WTC11 (cell line): ENCODE results near the gene SOX5.

Source experiments
- ESRRA ChIP-seq: sonication (generic); formaldehyde crosslinking; IDR thresholded peaks from 2 replicates; pipeline ENCODE4 v1.8.1; 2022; ENCODE audit warnings: mild to moderate bottlenecking, missing genetic modification reagents, borderline replicate concordance
- GABPB1 ChIP-seq: sonication (generic); formaldehyde crosslinking; IDR thresholded peaks from 2 replicates; pipeline ENCODE4 v1.8.1; 2023; ENCODE audit warnings: mild to moderate bottlenecking, missing genetic modification reagents
- SOX15 ChIP-seq: fragments of 250-450 bp; sonication (Bioruptor Pico); IDR thresholded peaks from 2 replicates; pipeline ENCODE4 v1.9.0; 2021; ENCODE audit warnings: mild to moderate bottlenecking
- ZBTB21 ChIP-seq: sonication (generic); formaldehyde crosslinking; IDR thresholded peaks from 2 replicates; pipeline ENCODE4 v1.8.1; 2023; ENCODE audit warnings: mild to moderate bottlenecking, missing genetic modification reagents, borderline replicate concordance
- TF ChIP-seq, protein P1 (sequence below): fragments of 200-600 bp; IDR thresholded peaks from 2 replicates; pipeline ENCODE4 v1.8.0; 2022; ENCODE audit warnings: antibody characterized with exemption

- TF ChIP-seq SOX15 (CRISPR knock-in tag), result no peak
- TF ChIP-seq, protein P1, sequence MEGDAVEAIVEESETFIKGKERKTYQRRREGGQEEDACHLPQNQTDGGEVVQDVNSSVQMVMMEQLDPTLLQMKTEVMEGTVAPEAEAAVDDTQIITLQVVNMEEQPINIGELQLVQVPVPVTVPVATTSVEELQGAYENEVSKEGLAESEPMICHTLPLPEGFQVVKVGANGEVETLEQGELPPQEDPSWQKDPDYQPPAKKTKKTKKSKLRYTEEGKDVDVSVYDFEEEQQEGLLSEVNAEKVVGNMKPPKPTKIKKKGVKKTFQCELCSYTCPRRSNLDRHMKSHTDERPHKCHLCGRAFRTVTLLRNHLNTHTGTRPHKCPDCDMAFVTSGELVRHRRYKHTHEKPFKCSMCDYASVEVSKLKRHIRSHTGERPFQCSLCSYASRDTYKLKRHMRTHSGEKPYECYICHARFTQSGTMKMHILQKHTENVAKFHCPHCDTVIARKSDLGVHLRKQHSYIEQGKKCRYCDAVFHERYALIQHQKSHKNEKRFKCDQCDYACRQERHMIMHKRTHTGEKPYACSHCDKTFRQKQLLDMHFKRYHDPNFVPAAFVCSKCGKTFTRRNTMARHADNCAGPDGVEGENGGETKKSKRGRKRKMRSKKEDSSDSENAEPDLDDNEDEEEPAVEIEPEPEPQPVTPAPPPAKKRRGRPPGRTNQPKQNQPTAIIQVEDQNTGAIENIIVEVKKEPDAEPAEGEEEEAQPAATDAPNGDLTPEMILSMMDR, result no peak
- no peak for TF ChIP-seq ZBTB21 (CRISPR knock-in tag)
- no peak for TF ChIP-seq ESRRA (CRISPR knock-in tag)
- TF ChIP-seq GABPB1 (CRISPR knock-in tag), result no peak
Measured at GRCh38 chr12:23860019-23860418, 89.5 kb downstream of the SOX5 start.
